Left forelimb (tissue), 1 donor: ENCODE measurements around the gene HMGCLL1.

Experiments used
- DNase-seq: peaks from one replicate; pipeline ENCODE4 v3.0.0-alpha.2; 2018; ENCODE audit warnings: low spot score

Gene HMGCLL1

DNA sequence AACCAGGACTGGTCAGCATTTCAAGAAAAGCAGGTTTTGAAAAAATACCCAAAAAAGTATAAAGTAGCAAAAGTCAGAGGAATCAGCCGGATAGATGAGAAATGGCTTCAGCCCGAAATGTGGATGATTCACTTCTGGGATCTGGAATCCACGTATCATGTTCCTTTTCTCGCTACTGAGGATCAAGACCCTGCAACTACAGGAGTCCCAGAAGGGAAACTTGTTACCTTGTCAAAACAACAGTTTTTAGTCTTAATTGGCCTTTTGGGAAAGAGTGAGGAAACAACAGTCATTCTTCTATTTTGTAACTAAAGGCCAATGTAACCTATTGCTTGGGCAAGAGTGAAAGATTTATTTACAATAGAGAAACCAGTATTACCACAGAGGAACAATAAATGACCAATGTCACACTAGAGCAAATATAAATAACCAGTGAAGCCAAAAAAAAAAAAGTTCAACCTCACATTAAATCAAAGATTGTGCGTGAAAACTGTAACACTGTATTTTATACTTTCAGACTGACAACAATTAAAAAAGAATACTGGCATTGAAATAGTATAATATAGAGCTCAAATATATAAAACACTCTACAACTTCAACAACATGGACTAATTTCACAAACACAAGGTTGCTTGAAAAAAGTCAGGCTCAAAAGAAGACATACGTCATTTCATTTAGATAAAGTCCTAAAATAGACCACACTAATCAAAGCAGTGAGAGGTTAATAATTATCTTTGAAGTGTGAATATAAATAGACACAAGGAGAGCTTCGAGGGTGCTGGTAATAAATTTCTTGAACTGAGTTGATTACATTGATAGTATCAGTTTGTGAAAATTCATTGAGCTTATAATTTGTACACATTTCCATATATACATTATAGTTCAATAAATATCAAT lies 135.5 kb downstream of the HMGCLL1 start:
- no peak for DNase-seq

- no peak for DNase-seq
Observed at GRCh38 chr6:55438203-55438602, 140.8 kb downstream of the HMGCLL1 start.

GRCh38 chr6:55437141-55437540 lies 141.9 kb downstream of the HMGCLL1 start:
- DNase-seq: no peak

GRCh38 chr6:55433446-55434130 lies 145.4 kb downstream of the HMGCLL1 start:
- no peak for DNase-seq

GRCh38 chr6:55423933-55424332 lies 155.1 kb downstream of the HMGCLL1 start:
- DNase-seq: no peak

GRCh38 chr6:55410674-55411073 lies 168.3 kb downstream of the HMGCLL1 start:
- DNase-seq: no peak

GRCh38 chr6:55405474-55406235 lies 173.3 kb downstream of the HMGCLL1 start:
- DNase-seq: no peak

GRCh38 chr6:55399351-55399750 lies 179.6 kb downstream of the HMGCLL1 start:
- DNase-seq: no peak

DNA sequence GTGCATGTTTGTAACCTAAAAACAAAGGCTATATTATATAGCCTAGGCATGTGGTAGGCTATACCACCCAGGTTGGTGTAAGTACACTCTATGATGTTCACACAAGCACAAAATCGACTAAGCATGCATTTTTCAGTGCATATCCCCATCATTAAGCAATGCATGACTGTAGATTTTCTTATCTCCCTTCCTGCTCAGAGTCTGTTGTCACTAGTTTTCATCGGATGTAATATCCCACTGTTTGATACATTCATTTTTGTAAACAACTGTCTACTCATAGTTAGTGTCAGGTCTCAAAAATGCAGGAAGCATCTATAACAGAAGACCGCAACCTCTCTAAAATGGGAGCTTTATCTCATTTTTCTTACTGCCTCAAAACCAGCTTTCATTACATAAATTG lies 181.0 kb downstream of the HMGCLL1 start:
- DNase-seq: no peak

DNA sequence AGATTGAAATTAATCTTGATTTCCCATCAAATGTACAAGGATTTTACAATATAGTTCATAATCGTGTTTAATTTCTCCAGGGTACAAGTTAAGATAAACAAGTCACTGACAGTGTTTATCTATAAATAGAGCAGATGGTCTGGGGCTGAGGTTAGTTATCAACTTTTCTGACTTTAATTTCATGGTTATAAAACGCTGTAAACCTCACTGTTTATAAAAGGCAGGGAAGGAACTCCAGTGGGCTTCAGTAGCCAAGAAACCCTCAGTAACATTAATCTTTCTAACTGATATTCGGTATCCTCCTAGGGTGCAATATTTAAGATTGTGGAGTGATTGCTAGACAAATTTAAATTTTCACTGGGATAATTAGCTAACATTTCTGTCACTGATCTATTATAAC lies 183.1 kb downstream of the HMGCLL1 start:
- no peak for DNase-seq

- DNase-seq: no peak
Observed at GRCh38 chr6:55388211-55388610, 190.8 kb downstream of the HMGCLL1 start.
